Urinary bladder (tissue), 4 donors: ENCODE data around the gene MRTFB. TPM values are rescaled to one million over a fixed set of nuclear protein-coding genes. Genes with fewer than 3 reads are reported as not detected.

ENCODE experiments used
- DNase-seq: peaks from one replicate; pipeline ENCODE4 v3.0.0-alpha.2; 2015; ENCODE audit errors: extremely low spot score
- H3K27ac ChIP-seq: one replicate; pipeline ENCODE4 v1.5.1; 2013; ENCODE audit warnings: low read depth, mild to moderate bottlenecking, moderate library complexity
- H3K36me3 ChIP-seq: one replicate; pipeline ENCODE4 v1.6.1; 2013; ENCODE audit warnings: mild to moderate bottlenecking, moderate library complexity; ENCODE audit not compliant: insufficient read depth
- H3K4me1 ChIP-seq: one replicate; pipeline ENCODE4 v1.6.1; 2013; ENCODE audit warnings: mild to moderate bottlenecking, moderate library complexity; ENCODE audit not compliant: insufficient read depth
- H3K4me3 ChIP-seq: one replicate; pipeline ENCODE4 v1.5.1; 2013; ENCODE audit warnings: low read depth, low read length
- WGBS: extraction: QIAGEN DNeasy Blood & Tissue Kit; methylation state at CpG from one replicate; pipeline ENCODE4 v1.1.7; 2013; 5-methylcytosine and 5-hydroxymethylcytosine counted together
- polyA plus RNA-seq: library from polyadenylated mRNA; stranded (reverse); fragments of 200-250 nt; gene quantifications from one replicate; pipeline ENCODE4 v1.2.3, GENCODE V29; 2013
- small RNA-seq: library from RNA; depleted of rRNA; stranded (forward); fragments of <200 nt; gene quantifications from one replicate; pipeline ENCODE3, GENCODE V24; 2014
- total RNA-seq: library from RNA; depleted of rRNA; stranded (reverse); fragments of >200 nt; gene quantifications from one replicate; pipeline ENCODE4 v1.2.3, GENCODE V29; 2014
- donor health status: healthy with polysubstance abuse.
- donor health status: healthy.

MRTFB gene
- total and polyA plus RNA-seq, 2 donors: 18.9 to 42.8 TPM

- Histone ChIP-seq H3K27ac (no peak overlapping the region), H3K4me3 (no peak overlapping the region), H3K36me3 (no peaks in the 10 kb centered on the region), H3K4me1 (peaks cover 2% of the 10 kb centered on the region)
- DNase-seq: no peak
- 89% methylated on average over 1 of the region's 1 CpG for WGBS
These were observed 243.0 kb downstream of the MRTFB start for GRCh38 chr16:14314116-14314515.

DNA sequence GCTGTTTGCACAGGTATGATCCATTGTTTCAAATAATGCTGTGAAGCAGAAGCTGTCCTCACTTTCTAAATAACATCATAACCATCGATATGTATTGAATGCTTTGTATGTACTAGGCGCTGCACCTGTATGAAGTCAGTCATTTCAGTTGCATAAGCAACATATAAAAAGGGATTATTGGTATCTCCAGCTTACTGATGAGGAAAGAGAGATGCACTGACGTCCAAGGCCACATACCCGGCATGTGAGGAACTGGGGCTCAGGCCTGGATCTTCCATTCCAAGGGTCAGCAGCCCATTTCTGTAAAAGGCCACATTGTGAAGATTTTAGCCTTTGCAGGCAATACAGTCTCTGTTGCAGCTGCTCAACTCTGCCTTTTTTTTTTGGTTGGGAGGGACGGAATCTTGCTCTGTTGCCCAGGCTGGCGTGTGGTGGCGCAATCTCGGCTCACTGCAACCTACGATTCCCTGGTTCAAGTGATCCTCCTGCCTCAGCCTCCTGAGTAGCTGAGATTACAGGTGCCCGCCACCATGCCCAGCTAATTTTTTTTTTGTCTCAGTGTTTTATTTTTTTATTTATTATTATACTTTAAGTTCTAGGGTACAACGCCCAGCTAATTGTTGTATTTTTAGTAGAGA lies 244.7 kb downstream of the MRTFB start:
- WGBS: 83% methylated on average over 11 of the region's 11 CpGs
- no peak overlapping the region for H3K27ac ChIP-seq
- H3K36me3 ChIP-seq: no peaks in the 10 kb centered on the region
- peaks cover 2% of the 10 kb centered on the region for H3K4me1 ChIP-seq
- H3K4me3 ChIP-seq: no peak overlapping the region
- no peak for DNase-seq

Small RNAs within 50 kb of the gene (small RNA-seq; reads per million reads assigned to genes)
- 35.3 reads per million, percentile 96 among the genes with 10 or more reads in this experiment for gene MIR193B
- gene MIR365A: 0.12 reads per million
- gene RF00019: not detected

Other genes with a start within 250 kb of the MRTFB start
- 18.4 TPM for gene ERCC4, start 151.2 kb upstream of the MRTFB start, total RNA-seq
- gene ERCC4, start 151.2 kb upstream of the MRTFB start, polyA plus RNA-seq: 5.2 TPM